NCI-H2227 (cell line): ENCODE data around the gene PERM1.
"Not testable (repeated sequence)": the region's sequence is repeated elsewhere in the genome, so short reads cannot be mapped to it uniquely, and the experiment has no call there.

Experiments used
- DNase-seq: peaks from one replicate; lab custom pipeline; 2025; ENCODE audit not compliant: unreplicated experiment; lab: John Stamatoyannopoulos, UW

Gene PERM1

GRCh38 chr1:979744-980072 is 2.2 kb downstream of the PERM1 start:
- DNase-seq: no peak

- no peak for DNase-seq
Observed at GRCh38 chr1:978835-979743, 2.8 kb downstream of the PERM1 start.

- no peak for DNase-seq
Observed at GRCh38 chr1:978069-978834, 3.6 kb downstream of the PERM1 start.

- not testable (repeated sequence) for DNase-seq
Observed at GRCh38 chr1:976791-977190, 5.1 kb downstream of the PERM1 start.

- peak; percentile 82 for DNase-seq
Observed at GRCh38 chr1:975896-976683, 5.8 kb downstream of the PERM1 start.

GRCh38 chr1:975365-975764 is 6.5 kb downstream of the PERM1 start:
- DNase-seq: no peak

GRCh38 chr1:974687-975328 is 7.1 kb downstream of the PERM1 start:
- DNase-seq: no peak

GRCh38 chr1:974293-974640 is 7.6 kb downstream of the PERM1 start:
- no peak for DNase-seq

- no peak for DNase-seq
Observed at GRCh38 chr1:973459-974292, 8.2 kb downstream of the PERM1 start.

GRCh38 chr1:972726-973458 is 9.0 kb downstream of the PERM1 start:
- DNase-seq: no peak

GRCh38 chr1:971751-972506 is 10.0 kb downstream of the PERM1 start:
- DNase-seq: no peak

GRCh38 chr1:970973-971730 is 10.7 kb downstream of the PERM1 start:
- no peak for DNase-seq

GRCh38 chr1:970242-970972 is 11.5 kb downstream of the PERM1 start:
- no peak for DNase-seq

- no peak for DNase-seq
Observed at GRCh38 chr1:969260-969855, 12.5 kb downstream of the PERM1 start.

- DNase-seq: no peak
Observed at GRCh38 chr1:967466-968343, 14.2 kb downstream of the PERM1 start.

- DNase-seq: peak; percentile 38
Observed at GRCh38 chr1:966704-967300, 15.1 kb downstream of the PERM1 start.
